ENCODE data around the gene SH3RF3.

SH3RF3 gene

GRCh38 chr2:109243526-109244303 lies 114.7 kb downstream of the SH3RF3 start:
- DNase-seq (ENCODE audit: low spot score): no peak

GRCh38 chr2:109244304-109244582 lies 115.2 kb downstream of the SH3RF3 start:
- no peak for DNase-seq (ENCODE audit: low spot score)

- no peak for DNase-seq (ENCODE audit: low spot score)
Observed at GRCh38 chr2:109244750-109245382, 115.9 kb downstream of the SH3RF3 start.

DNA sequence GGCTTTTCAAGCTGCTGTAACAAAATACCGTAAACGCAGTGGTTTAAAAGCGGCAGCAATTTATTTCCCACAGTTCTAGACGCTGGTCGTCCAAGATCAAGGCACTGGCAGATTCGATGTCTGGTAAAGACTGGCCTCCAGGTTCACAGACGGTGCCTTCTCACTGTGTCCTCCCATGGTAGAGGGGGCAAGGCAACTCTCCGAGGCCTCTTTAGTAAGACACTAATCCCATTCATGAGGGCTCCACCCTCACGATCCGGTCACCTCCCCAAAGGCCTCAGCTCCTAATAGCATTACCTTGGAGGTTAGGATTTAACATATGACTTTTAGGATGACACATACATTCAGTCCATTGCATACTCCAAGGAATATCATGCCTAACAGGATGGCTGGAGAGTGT lies 117.2 kb downstream of the SH3RF3 start:
- no peak for DNase-seq (ENCODE audit: low spot score)

- no peak for DNase-seq (ENCODE audit: low spot score)
Observed at GRCh38 chr2:109246616-109247015, 117.6 kb downstream of the SH3RF3 start.

DNA sequence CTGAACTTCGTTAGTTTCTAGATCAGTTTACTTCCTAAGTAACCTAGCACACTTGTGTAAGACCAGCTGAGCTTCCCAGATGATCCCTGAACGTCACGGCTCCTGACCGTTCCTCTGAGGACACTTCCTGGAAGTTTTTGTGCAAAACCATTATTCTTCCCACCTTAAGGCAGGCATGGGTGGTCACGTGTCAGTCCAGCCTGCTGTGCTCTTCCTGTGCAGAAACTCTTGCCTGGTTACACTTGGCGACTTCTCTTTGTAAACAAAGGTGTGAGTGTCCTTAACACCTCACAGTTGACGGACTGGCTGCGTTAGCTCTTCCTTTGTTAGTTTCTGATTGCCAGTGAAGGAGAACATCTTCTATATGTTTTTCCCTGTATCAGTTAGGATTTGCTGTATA lies 118.3 kb downstream of the SH3RF3 start:
- DNase-seq (ENCODE audit: low spot score): no peak

DNA sequence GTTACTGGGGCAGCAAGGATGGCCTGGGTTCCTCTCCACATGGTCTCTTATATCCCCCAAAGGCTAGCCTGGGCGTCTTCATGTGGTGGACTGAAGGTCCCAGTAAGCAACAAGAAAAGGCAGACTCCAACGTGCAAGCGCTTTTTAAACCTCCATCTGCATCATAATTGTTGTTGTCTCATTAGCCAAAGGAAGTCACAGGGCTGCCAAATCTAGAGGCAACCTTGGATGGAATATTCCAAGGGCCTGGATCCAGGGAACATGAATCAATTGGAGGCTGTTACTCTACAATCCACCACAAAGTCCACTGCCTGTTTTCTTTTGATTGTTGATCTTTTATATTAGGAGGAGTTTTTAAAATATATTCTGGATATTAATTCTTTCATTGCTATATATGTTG lies 118.8 kb downstream of the SH3RF3 start:
- no peak for DNase-seq (ENCODE audit: low spot score)

GRCh38 chr2:109248590-109248989 lies 119.6 kb downstream of the SH3RF3 start:
- no peak for DNase-seq (ENCODE audit: low spot score)

DNA sequence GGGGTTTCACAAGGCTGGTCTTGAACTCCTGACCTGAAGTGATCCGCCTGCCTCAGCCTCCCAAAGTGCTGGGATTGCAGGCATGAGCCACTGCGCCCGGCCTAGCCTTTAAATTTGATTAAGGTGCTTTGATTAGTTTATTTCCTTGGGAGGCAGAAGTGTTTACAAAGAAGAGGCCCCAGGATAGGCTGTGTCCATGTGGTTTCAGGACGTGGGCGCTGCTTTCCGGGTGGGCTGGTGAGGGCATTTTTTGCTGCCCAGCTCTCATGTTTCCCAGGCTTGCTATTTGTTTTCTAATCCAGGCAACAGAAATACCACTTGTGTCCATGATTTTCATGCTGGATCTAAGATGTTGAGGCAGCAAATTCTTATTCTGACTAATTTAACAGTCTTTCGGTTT lies 124.2 kb downstream of the SH3RF3 start:
- DNase-seq (ENCODE audit: low spot score): no peak

- DNase-seq (ENCODE audit: low spot score): no peak
Observed at GRCh38 chr2:109254174-109254904, 125.3 kb downstream of the SH3RF3 start.

DNA sequence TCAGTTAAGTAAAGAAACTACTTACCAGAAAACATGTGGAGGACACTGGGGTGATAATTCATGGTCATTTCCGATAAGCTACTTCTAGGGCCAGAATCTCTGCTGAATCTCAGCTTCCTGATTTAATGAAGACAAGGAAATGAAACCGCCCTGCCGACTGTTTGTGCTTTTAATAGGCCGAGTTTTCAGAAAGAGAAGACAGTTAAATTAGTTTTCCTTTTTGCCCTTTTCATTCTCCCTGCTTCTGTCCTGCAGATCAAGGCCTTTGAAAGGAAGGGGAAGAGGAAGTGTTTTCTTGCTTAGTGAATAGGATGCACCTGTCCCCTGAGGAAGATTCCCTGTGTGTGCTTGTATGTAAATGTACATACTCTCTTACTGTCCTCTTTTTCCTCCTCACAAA lies 126.6 kb downstream of the SH3RF3 start:
- no peak for DNase-seq (ENCODE audit: low spot score)

- no peak for DNase-seq (ENCODE audit: low spot score)
Observed at GRCh38 chr2:109256111-109256510, 127.1 kb downstream of the SH3RF3 start.

- no peak for DNase-seq (ENCODE audit: low spot score)
Observed at GRCh38 chr2:109256921-109257320, 127.9 kb downstream of the SH3RF3 start.

- DNase-seq (ENCODE audit: low spot score): no peak
Observed at GRCh38 chr2:109257653-109258052, 128.6 kb downstream of the SH3RF3 start.

- no peak for DNase-seq (ENCODE audit: low spot score)
Observed at GRCh38 chr2:109258376-109258775, 129.4 kb downstream of the SH3RF3 start.

- DNase-seq (ENCODE audit: low spot score): no peak
Observed at GRCh38 chr2:109258905-109259540, 130.0 kb downstream of the SH3RF3 start.

DNA sequence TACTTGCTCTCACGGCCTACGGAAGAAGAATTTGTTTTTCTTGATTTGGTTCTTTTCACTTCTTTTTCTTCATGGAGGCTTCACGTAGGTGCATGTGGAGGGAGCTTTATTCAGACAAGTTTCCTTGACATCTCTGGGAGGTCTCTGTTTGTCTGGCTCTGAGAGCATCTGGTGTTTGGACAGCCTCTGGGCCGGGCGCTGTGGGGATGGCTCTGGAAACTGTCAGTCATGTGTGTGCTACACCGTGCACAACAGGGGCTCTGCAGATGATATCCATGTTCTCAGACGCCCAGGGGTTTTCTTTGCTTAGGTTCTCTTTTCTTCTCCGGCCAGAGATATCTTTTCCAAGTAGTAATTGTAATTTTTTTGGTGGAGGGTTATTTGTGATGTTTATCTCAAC lies 130.7 kb downstream of the SH3RF3 start:
- no peak for DNase-seq (ENCODE audit: low spot score)

DNA sequence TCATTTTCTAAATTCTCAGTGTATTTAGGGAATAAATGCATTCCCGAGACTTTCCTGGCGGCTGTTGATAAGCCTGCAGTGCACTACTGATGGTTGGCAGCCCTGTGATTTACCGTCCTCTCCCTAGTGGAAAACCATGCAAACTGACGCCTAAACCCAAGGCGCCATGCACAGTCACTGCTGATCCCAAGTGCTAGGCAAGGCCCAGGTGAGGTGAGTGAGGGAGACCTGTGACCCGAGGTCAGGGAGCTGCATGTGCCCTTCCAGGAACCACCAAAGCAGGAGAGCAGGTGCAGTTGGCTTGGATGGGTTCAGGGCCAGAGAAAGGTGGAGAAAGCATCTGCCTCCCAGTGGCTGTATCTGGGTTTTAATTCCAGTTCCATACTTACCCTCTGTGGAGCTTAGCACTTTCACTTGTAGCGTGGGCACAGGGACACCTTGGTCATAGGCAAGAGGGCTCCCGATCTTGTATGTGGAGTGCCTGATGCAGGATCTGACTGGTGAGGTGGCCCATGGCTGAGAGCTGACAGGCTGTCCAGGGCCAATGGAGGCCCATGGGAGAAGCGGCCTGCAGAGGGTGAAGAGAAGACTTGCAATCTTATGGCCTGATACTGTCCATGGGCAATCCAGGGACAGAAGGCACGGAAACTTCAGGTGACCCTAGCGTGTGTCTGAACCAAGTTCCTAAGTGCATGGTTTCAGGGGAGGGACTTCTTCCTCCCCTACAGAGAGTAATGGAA lies 131.3 kb downstream of the SH3RF3 start:
- no peak for DNase-seq (ENCODE audit: low spot score)

- no peak for DNase-seq (ENCODE audit: low spot score)
Observed at GRCh38 chr2:109260886-109261700, 132.1 kb downstream of the SH3RF3 start.

DNA sequence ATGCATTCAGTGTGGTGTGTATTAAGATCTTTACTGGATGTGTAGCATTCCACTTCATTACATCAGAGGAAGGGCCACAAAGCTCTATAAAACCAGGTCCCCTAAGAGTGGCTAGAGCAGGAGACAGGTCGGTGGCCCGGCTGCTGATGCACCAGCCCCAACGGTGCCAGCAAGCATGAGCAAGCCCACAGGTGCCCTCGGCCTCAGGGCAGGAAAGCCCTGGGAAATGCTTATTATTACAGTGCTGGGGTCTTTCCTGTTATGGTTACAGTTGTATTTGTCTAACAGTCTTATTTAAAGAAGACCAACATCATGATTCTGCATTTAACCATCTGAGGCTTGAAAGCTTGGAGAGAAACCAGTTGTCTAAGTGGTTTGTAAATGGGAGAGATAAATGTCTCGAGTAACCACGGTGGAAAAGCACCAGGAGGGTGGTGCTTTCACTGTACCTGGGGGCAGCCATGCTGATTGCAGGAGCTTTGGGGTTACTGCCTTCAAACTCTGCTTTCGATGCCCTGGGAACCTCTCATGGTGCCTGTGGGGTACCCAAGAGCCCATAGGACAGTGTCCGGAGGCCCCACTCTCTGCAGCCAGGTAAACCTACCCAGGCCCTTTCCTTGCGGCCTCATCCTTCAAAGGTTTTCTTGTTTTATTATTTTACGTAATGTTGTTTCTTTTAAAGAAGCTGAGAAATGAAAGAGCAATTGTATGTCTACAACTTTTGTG lies 133.1 kb downstream of the SH3RF3 start:
- no peak for DNase-seq (ENCODE audit: low spot score)

All from LoVo (cell line).